Endothelial cell of umbilical vein (primary cell): ENCODE measurements around the gene TCHP. TPM values are rescaled to one million over a fixed set of nuclear protein-coding genes. Genes with fewer than 3 reads are reported as not detected.

Experiments used
- BruUV-seq: library from RNA; stranded (reverse); fragments of 400-500 nt; replicated peaks from 2 replicates; lab custom pipeline; 2021; lab: Mats Ljungman, UMichigan
- CTCF ChIA-PET: fragments of 300-600, 350-600 bp; sonication (Branson Sonifier 250); formaldehyde crosslinking; loops from one replicate; lab custom pipeline; 2021; ENCODE audit warnings: antibody characterized with exemption, inconsistent platforms; lab: Charles Lee
- POLR2A ChIA-PET: fragments of 300-600, 350-600 bp; sonication (Branson Sonifier 250); formaldehyde crosslinking; loops from one replicate; lab custom pipeline; 2021; ENCODE audit warnings: antibody characterized with exemption, inconsistent platforms; lab: Charles Lee
- DNase-seq: peaks from one replicate; pipeline ENCODE4 v3.0.0-alpha.2; 2011; ENCODE audit warnings: low read depth, low spot score
- FAIRE-seq: peaks from 2 replicates; lab custom pipeline; 2011; peaks lifted over from hg19 to GRCh38; lab: Jason Lieb, UNC
- H2AFZ ChIP-seq: 2 replicates; pipeline ENCODE4 v1.6.0; 2012; ENCODE audit warnings: low read depth, low read length, control low read depth, inconsistent platforms
- H3K27ac ChIP-seq: 2 replicates; pipeline ENCODE4 v1.5.1; 2011; ENCODE audit warnings: low read depth, mild to moderate bottlenecking, control low read depth, low read length, moderate library complexity; ENCODE audit not compliant: insufficient read depth
- H3K27me3 ChIP-seq, 2 experiments: 2 replicates each; pipeline versions ENCODE4 v1.6.0 to v1.6.1; 2011; ENCODE audit warnings: low read length in 2 of 2, mixed read lengths in 1 of 2; ENCODE audit not compliant: control insufficient read depth in 2 of 2, insufficient read depth in 2 of 2
- H3K36me3 ChIP-seq, 2 experiments: 2 replicates in 1 of 2; 3 replicates in 1 of 2; pipeline ENCODE4 v1.5.1; 2011; ENCODE audit warnings: low read length in 2 of 2, mild to moderate bottlenecking in 1 of 2, moderate library complexity in 1 of 2; ENCODE audit not compliant: control insufficient read depth in 2 of 2, insufficient read depth in 2 of 2; ENCODE audit errors: extremely low read depth in 1 of 2
- H3K4me1 ChIP-seq: 3 replicates; pipeline ENCODE4 v1.5.1; 2011; ENCODE audit warnings: mild to moderate bottlenecking, low read length; ENCODE audit not compliant: control insufficient read depth, insufficient read depth; ENCODE audit errors: extremely low read depth
- H3K4me2 ChIP-seq: 2 replicates; pipeline ENCODE4 v1.6.1; 2011; ENCODE audit warnings: low read length, control low read depth, mixed read lengths; ENCODE audit not compliant: insufficient read depth
- H3K4me3 ChIP-seq, 3 experiments: fragments of 200-600 bp in 1 of 3; sonication (generic), shearing (Covaris generic) in 1 of 3; replicated peaks in 1 of 3; 2 replicates each; pipeline ENCODE4 v1.5.1; 2011 to 2016; ENCODE audit warnings: control low read depth in 3 of 3, low read length in 3 of 3, mild to moderate bottlenecking in 2 of 3, inconsistent platforms in 1 of 3, low read depth in 1 of 3, moderate library complexity in 1 of 3; ENCODE audit not compliant: insufficient read depth in 1 of 3
- H3K79me2 ChIP-seq: 2 replicates; pipeline ENCODE4 v1.6.0; 2012; ENCODE audit warnings: low read length, inconsistent platforms; ENCODE audit not compliant: control insufficient read depth, insufficient read depth
- H3K9ac ChIP-seq: replicated peaks from 2 replicates; pipeline ENCODE3; 2011; ENCODE audit warnings: low read length, control low read depth; ENCODE audit not compliant: insufficient read depth; ENCODE audit errors: extremely low read depth
- H3K9me1 ChIP-seq: replicated peaks from 3 replicates; pipeline ENCODE4 v1.6.0; 2011; ENCODE audit warnings: mild to moderate bottlenecking, low read length; ENCODE audit not compliant: control insufficient read depth, insufficient read depth; ENCODE audit errors: extremely low read depth
- H3K9me3 ChIP-seq: replicated peaks from 2 replicates; pipeline ENCODE4 v1.5.1; 2012; ENCODE audit warnings: low read length, inconsistent platforms; ENCODE audit not compliant: control insufficient read depth, insufficient read depth
- H4K20me1 ChIP-seq: replicated peaks from 2 replicates; pipeline ENCODE3; 2011; ENCODE audit warnings: mild to moderate bottlenecking, low read length; ENCODE audit not compliant: control insufficient read depth, insufficient read depth; ENCODE audit errors: extremely low read depth
- CTCF ChIP-seq, 2 donors: IDR thresholded peaks; 1 replicate in 1 of 2; 2 replicates in 1 of 2; pipeline ENCODE4 v1.5.1; 2011; ENCODE audit warnings: low read length in 2 of 2, mild to moderate bottlenecking in 2 of 2, moderate library complexity in 2 of 2, control low read depth in 1 of 2, inconsistent platforms in 1 of 2, low read depth in 1 of 2; ENCODE audit not compliant: insufficient read depth in 1 of 2; ENCODE audit errors: extremely low read depth in 1 of 2
- EZH2 ChIP-seq: IDR thresholded peaks from 2 replicates; pipeline ENCODE4 v1.6.1; 2012; ENCODE audit warnings: borderline replicate concordance, low read depth, mild to moderate bottlenecking, moderate library complexity, low read length, inconsistent platforms; ENCODE audit not compliant: severe bottlenecking
- FOS ChIP-seq: IDR thresholded peaks from 2 replicates; pipeline ENCODE4 v1.6.1; 2011; ENCODE audit warnings: mild to moderate bottlenecking, low read length, moderate library complexity, borderline replicate concordance; ENCODE audit not compliant: insufficient read depth
- GATA2 ChIP-seq: IDR thresholded peaks from 2 replicates; pipeline ENCODE4 v1.7.0; 2011; ENCODE audit warnings: low read depth, mild to moderate bottlenecking, moderate library complexity, mixed read lengths, low read length; ENCODE audit not compliant: insufficient read length, insufficient read depth
- JUN ChIP-seq: IDR thresholded peaks from 2 replicates; pipeline ENCODE4 v1.6.1; 2011; ENCODE audit warnings: borderline replicate concordance, low read depth; ENCODE audit not compliant: insufficient read length, insufficient read depth
- MAX ChIP-seq: IDR thresholded peaks from 2 replicates; pipeline ENCODE4 v1.6.1; 2011; ENCODE audit not compliant: insufficient read depth, insufficient read length
- MYC ChIP-seq: IDR thresholded peaks from one replicate; pipeline ENCODE4 v1.6.1; 2011; ENCODE audit warnings: mild to moderate bottlenecking, low read depth, low read length
- POLR2A ChIP-seq: IDR thresholded peaks from 2 replicates; pipeline ENCODE4 v1.6.1; 2012; ENCODE audit warnings: low read depth, mild to moderate bottlenecking, control low read depth, low read length
- POLR2AphosphoS5 ChIP-seq: IDR thresholded peaks from 2 replicates; pipeline ENCODE4 v1.6.1; 2012; ENCODE audit warnings: low read depth, mild to moderate bottlenecking, control low read depth, low read length, moderate library complexity; ENCODE audit not compliant: insufficient read depth
- dilution Hi-C: fragments of 300-500 bp; cut with MboI; formaldehyde crosslinking; loops from one replicate; pipeline ENCODE4 v1.15.0; 2019; ENCODE audit warnings: low sequenced_read_pairs; ENCODE audit not compliant: extremely low pct_ligation_motif_present
- intact Hi-C: fragments of 100-400 bp; cut with micrococcal nuclease; formaldehyde crosslinking; loops from one replicate; pipeline ENCODE4 v1.10.0; 2022
- polyA plus RNA-seq, 4 experiments: library from polyadenylated mRNA; depleted of rRNA in 3 of 4; stranded (reverse) in 3 of 4; unstranded in 1 of 4; fragments of >200 nt; gene quantifications; 2 replicates each; pipeline versions ENCODE4 v1.2.1 to v1.2.3, GENCODE V29; 2011 to 2012; ENCODE audit warnings: missing spikeins in 1 of 4
- total RNA-seq: library from RNA; stranded (reverse); gene quantifications from 2 replicates; pipeline ENCODE4 v1.2.3, GENCODE V29; 2021

The TCHP gene
- total and polyA plus RNA-seq, 2 donors (not counting 3 experiments of a cell fraction or from before 2014, with no cell fraction given) = 12.9 to 24.3 TPM

DNA sequence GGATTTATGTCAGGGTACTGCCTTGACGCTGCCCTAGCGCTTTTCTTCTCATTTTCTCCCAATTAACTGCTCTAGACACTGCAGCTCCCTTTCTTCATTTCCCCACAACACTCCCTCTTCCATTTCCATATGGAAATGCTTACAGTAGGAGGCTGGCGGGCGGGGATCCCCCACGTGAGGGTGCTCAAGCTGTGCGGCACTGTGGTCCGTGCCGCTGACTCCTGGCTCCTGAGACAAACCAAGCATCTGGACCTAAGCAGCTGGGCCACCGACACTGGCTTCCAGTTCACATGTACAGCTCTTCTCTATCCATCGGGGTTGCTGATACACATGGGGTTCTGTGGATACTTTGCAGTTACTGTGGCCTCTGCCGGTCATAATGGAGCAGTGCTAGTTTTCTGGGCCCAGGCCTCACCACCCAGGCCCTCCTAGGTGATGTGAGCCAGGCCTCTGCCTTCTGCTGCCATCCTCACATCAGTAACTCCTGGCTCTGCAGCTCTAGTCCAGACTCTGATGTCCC lies 20.2 kb downstream of the TCHP start:
- H3K27me3 ChIP-seq = no peaks in the 10 kb centered on the region
- CTCF ChIA-PET = interaction anchor here (1.0 to 1.7 kb wide), 4 partner anchors 8 to 75 kb away, joined by 3 to 9 read pairs (median 4); no protein-coding TSS in a partner anchor
- no peaks in the 10 kb centered on the region for H3K4me1 ChIP-seq
- H3K79me2 ChIP-seq = no peaks in the 10 kb centered on the region
- H3K9ac ChIP-seq = no peak overlapping the region
- no peaks in the 10 kb centered on the region for H3K9me3 ChIP-seq
- DNase-seq = no peak
- intact Hi-C loops (no loop called here), dilution Hi-C loops (no loop called here)
- no peak overlapping the region for H3K4me3 ChIP-seq
- no peak overlapping the region for H3K4me2 ChIP-seq
- TF ChIP-seq FOS (no peak), MAX (no peak), POLR2A (no peak), EZH2 (no peak), MYC (no peak), CTCF (IDR thresholded peaks at IDR 0.05; ENCODE audit: extremely low read depth in 1 of 2, insufficient read depth in 1 of 2, low read depth in 1 of 2, low read length in 2 of 2) (no peak), POLR2AphosphoS5 (no peak), JUN (no peak), GATA2 (no peak)
- no peaks in the 10 kb centered on the region for H3K9me1 ChIP-seq
- H2AFZ ChIP-seq = no peak overlapping the region
- H3K27ac ChIP-seq = no peak overlapping the region
- peaks cover 8 to 16% of the 10 kb centered on the region in 2 experiments for H3K36me3 ChIP-seq
- BruUV-seq = no TSS peak
- POLR2A ChIA-PET = no interaction called here
- FAIRE-seq = no peak
- H4K20me1 ChIP-seq = no peaks in the 10 kb centered on the region
